ENCODE data around the gene TCHP.

The TCHP gene

GRCh38 chr12:109905301-109905700 is 5.2 kb downstream of the TCHP start:
- no peak for TF ChIP-seq CTCF (IDR thresholded peaks at IDR 0.05; ENCODE audit: low read depth, low read length)
- in situ Hi-C loops (cut with HindIII; ENCODE audit: low sequenced_read_pairs) = no loop called here

DNA sequence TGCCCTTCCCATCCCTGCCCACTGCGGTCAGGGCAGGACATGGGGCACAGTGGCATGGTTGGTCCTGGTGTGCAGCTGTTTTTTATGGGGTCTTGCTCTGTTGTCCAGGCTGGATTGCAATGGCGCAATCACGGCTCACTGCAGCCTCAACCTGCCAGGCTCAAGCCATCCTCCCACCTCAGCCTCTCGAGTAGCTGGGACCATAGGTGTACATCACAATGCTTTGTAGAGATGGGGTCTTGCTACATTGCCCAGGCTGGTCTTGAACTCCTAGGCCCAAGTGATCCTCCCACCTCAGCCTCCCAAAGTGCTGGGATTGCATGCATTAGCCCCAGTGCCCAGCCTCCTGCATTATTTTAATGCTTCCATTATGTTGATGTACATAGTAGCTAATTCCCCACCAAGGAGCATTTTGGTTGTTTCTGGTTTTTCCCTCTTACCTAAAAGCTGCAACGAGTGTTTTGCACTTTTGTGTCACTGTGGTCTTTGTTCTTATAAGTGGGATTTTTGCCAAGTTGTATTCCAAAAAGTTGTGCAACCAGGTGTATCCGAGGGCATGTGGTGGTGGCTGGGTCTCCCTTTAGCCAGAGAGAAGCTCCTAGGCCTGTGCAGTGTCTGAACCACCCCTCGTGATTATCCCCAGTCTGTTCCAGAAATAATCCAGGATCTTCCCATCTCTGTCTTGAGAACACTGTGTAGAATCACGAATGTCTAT is 10.3 kb downstream of the TCHP start:
- no peak for DNase-seq (ENCODE audit: low read depth, low spot score)
- H3K4me3 ChIP-seq (ENCODE audit: low read depth, low read length) = no peak overlapping the region
- in situ Hi-C loops (cut with HindIII; ENCODE audit: low sequenced_read_pairs) = no loop called here
- no peak for TF ChIP-seq CTCF (IDR thresholded peaks at IDR 0.05; ENCODE audit: low read depth, low read length)

More at GRCh38 chr12:109905301-109905700, 5.2 kb downstream of the TCHP start:
- H3K4me3 ChIP-seq (ENCODE audit: low read depth, low read length) = no peak overlapping the region
- DNase-seq (ENCODE audit: low read depth, low spot score) = no peak

DNA sequence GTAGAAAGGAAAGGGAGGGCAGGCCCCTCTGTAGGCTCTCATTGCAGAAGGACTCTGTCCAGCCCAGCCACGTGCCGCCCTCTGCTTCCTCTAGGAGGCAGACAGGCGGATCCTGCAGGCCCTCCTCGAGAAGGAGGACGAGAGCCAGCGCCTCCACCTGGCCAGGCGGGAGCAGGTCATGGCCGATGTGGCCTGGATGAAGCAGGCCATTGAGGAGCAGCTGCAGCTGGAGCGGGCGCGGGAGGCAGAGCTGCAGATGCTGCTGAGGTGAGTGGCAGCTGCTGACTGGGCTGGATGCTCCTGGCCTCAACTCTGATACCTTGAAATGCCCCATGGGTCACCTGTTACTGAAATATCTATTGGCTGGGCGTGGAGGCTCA is 10.9 kb downstream of the TCHP start:
- DNase-seq (ENCODE audit: low read depth, low spot score) = peak; percentile 19
- in situ Hi-C loops (cut with HindIII; ENCODE audit: low sequenced_read_pairs) = no loop called here
- TF ChIP-seq CTCF (IDR thresholded peaks at IDR 0.05; ENCODE audit: low read depth, low read length) = peak; percentile 57
- no peak overlapping the region for H3K4me3 ChIP-seq (ENCODE audit: low read depth, low read length)

GRCh38 chr12:109912855-109913321 is 12.8 kb downstream of the TCHP start:
- in situ Hi-C loops (cut with HindIII; ENCODE audit: low sequenced_read_pairs) = no loop called here
- H3K4me3 ChIP-seq (ENCODE audit: low read depth, low read length) = no peak overlapping the region
- no peak for TF ChIP-seq CTCF (IDR thresholded peaks at IDR 0.05; ENCODE audit: low read depth, low read length)
- no peak for DNase-seq (ENCODE audit: low read depth, low spot score)

DNA sequence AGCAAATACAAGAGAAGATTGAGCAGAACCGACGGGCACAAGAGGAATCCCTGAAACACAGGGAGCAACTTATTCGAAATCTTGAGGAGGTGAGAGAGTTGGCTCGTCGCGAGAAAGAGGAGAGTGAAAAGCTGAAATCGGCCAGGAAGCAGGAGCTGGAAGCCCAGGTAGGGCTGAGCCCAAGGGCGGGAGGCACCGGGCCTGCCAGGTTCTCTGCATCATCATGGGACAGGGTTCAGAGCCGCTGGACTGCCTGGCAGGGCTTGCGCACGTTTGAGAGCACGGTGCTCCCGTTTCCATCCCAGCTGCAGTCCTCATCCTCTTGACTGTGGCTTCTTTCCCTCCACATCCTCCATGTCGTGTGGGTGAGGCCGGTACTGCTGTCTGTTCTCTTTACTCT is 14.4 kb downstream of the TCHP start:
- in situ Hi-C loops (cut with HindIII; ENCODE audit: low sequenced_read_pairs) = no loop called here
- no peak for TF ChIP-seq CTCF (IDR thresholded peaks at IDR 0.05; ENCODE audit: low read depth, low read length)
- DNase-seq (ENCODE audit: low read depth, low spot score) = no peak
- H3K4me3 ChIP-seq (ENCODE audit: low read depth, low read length) = no peak overlapping the region

DNA sequence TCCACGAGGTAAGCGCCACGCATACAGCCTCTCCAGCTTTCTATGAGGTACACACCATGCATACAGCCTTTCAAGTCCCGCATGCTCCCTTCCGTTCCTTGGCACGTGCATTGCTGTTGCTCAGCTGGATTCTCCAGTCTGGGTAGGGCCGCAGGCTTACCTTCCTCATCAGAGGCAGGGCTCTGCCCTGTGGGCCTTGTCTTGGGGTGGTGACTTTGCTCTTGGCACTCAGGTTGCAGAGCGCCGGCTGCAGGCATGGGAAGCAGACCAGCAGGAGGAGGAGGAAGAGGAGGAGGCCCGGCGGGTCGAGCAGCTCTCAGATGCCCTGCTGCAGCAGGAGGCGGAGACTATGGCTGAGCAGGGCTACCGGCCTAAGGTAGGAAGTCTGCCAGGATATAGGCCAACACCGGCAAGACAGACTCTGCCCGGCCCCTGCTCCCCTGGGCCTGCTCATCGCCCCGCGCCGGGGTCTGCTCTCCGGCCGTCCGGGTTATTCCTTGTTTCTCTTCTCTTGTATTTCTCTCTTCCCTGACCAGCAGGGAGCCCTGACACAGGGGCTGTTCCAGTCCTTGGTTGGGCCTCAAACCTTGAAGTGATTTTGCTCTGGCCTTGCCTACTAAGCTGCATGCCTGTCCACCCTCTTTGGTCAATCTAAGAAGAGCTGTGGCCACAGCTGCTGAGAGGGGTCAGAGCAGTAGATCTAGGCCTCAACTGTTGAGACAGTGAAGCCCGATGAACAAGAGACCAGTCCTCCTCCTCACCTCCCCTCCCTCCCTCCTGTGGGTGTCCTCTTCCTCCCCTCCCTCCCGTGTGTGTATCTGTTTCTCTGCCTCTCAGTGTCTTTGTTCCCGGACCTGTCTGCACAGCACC is 15.3 kb downstream of the TCHP start:
- in situ Hi-C loops (cut with HindIII; ENCODE audit: low sequenced_read_pairs) = no loop called here
- DNase-seq (ENCODE audit: low read depth, low spot score) = no peak
- no peak for TF ChIP-seq CTCF (IDR thresholded peaks at IDR 0.05; ENCODE audit: low read depth, low read length)
- H3K4me3 ChIP-seq (ENCODE audit: low read depth, low read length) = no peak overlapping the region
